ENCODE results near the gene GDPD4.

Gene GDPD4

GRCh38 chr11:77236901-77237300 lies 64.6 kb downstream of the GDPD4 start:
- no peak for DNase-seq (ENCODE audit: low spot score)

- DNase-seq (ENCODE audit: low spot score), result no peak
Observed at GRCh38 chr11:77233011-77233410, 68.5 kb downstream of the GDPD4 start.

- DNase-seq (ENCODE audit: low spot score), result no peak
Observed at GRCh38 chr11:77232242-77232641, 69.2 kb downstream of the GDPD4 start.

GRCh38 chr11:77231800-77232199 lies 69.7 kb downstream of the GDPD4 start:
- DNase-seq (ENCODE audit: low spot score), result no peak

GRCh38 chr11:77230878-77231605 lies 70.4 kb downstream of the GDPD4 start:
- no peak for DNase-seq (ENCODE audit: low spot score)

- DNase-seq (ENCODE audit: low spot score), result no peak
Observed at GRCh38 chr11:77223797-77224196, 77.7 kb downstream of the GDPD4 start.

- DNase-seq (ENCODE audit: low spot score), result no peak
Observed at GRCh38 chr11:77217156-77217555, 84.3 kb downstream of the GDPD4 start.

GRCh38 chr11:77215106-77215505 lies 86.4 kb downstream of the GDPD4 start:
- no peak for DNase-seq (ENCODE audit: low spot score)

- DNase-seq (ENCODE audit: low spot score), result no peak
Observed at GRCh38 chr11:77214557-77214956, 86.9 kb downstream of the GDPD4 start.

GRCh38 chr11:77213589-77214428 lies 87.7 kb downstream of the GDPD4 start:
- DNase-seq (ENCODE audit: low spot score), result no peak

GRCh38 chr11:77213029-77213579 lies 88.4 kb downstream of the GDPD4 start:
- no peak for DNase-seq (ENCODE audit: low spot score)

- no peak for DNase-seq (ENCODE audit: low spot score)
Observed at GRCh38 chr11:77212314-77213007, 89.0 kb downstream of the GDPD4 start.

- no peak for DNase-seq (ENCODE audit: low spot score)
Observed at GRCh38 chr11:77211594-77212251, 89.8 kb downstream of the GDPD4 start.

- DNase-seq (ENCODE audit: low spot score), result no peak
Observed at GRCh38 chr11:77211040-77211451, 90.4 kb downstream of the GDPD4 start.

GRCh38 chr11:77209663-77210062 lies 91.8 kb downstream of the GDPD4 start:
- DNase-seq (ENCODE audit: low spot score), result no peak

- DNase-seq (ENCODE audit: low spot score), result no peak
Observed at GRCh38 chr11:77208535-77208934, 93.0 kb downstream of the GDPD4 start.

- DNase-seq (ENCODE audit: low spot score), result no peak
Observed at GRCh38 chr11:77207618-77208313, 93.7 kb downstream of the GDPD4 start.

- DNase-seq (ENCODE audit: low spot score), result no peak
Observed at GRCh38 chr11:77207019-77207485, 94.4 kb downstream of the GDPD4 start.

- DNase-seq (ENCODE audit: low spot score), result no peak
Observed at GRCh38 chr11:77206264-77207018, 95.0 kb downstream of the GDPD4 start.

- no peak for DNase-seq (ENCODE audit: low spot score)
Observed at GRCh38 chr11:77205467-77206263, 95.8 kb downstream of the GDPD4 start.
